Measurements from ENCODE around the gene PPP1R3A.

DNA sequence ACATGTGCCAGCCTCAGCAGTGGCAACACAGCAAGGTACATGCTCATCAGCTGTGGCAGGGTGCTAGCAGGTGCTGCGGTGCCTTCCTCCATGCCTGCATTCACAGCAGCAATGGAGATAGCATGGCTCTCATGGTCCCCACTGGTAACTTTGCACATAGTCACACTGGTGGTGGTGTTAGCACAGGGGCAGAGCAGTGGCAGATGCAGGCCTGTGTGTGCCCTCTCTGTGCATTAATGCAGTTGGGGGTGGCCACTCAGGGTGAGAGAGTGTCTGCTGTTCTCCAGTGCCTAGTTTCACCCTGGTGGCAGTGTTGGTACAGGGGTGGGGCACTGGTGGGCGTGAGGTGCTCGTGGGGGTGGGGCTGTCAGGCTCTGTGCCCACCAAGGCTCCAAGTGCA is 17.7 kb upstream of the PPP1R3A start:
- TF ChIP-seq, protein P1, sequence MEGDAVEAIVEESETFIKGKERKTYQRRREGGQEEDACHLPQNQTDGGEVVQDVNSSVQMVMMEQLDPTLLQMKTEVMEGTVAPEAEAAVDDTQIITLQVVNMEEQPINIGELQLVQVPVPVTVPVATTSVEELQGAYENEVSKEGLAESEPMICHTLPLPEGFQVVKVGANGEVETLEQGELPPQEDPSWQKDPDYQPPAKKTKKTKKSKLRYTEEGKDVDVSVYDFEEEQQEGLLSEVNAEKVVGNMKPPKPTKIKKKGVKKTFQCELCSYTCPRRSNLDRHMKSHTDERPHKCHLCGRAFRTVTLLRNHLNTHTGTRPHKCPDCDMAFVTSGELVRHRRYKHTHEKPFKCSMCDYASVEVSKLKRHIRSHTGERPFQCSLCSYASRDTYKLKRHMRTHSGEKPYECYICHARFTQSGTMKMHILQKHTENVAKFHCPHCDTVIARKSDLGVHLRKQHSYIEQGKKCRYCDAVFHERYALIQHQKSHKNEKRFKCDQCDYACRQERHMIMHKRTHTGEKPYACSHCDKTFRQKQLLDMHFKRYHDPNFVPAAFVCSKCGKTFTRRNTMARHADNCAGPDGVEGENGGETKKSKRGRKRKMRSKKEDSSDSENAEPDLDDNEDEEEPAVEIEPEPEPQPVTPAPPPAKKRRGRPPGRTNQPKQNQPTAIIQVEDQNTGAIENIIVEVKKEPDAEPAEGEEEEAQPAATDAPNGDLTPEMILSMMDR (tag by site-specific recombination; IDR thresholded peaks at IDR 0.05) = no peak
- no peak for TF ChIP-seq HOXA7 (CRISPR knock-in tag; IDR thresholded peaks at IDR 0.05; ENCODE audit: borderline replicate concordance)
